Naive thymus-derived CD4-positive, alpha-beta T cell (primary cell): ENCODE results near the gene PTH2R. TPM values are rescaled to one million over a fixed set of nuclear protein-coding genes. Genes with fewer than 3 reads are reported as not detected.
"Not testable (repeated sequence)": the region's sequence is repeated elsewhere in the genome, so short reads cannot be mapped to it uniquely, and the experiment has no call there.

Source experiments
- ATAC-seq: fragments of 150-1000 bp; cut with Tn5 transposase; 2 replicates; pipeline ENCODE4 v1.10.0; 2021; ENCODE audit warnings: mild to moderate bottlenecking, moderate library complexity
- CTCF ChIA-PET: fragments of 350-600 bp; sonication (Branson Sonifier 250); formaldehyde crosslinking; loops from one replicate; lab custom pipeline; 2021; ENCODE audit warnings: antibody characterized with exemption; lab: Charles Lee
- POLR2A ChIA-PET: fragments of 350-600 bp; sonication (Branson Sonifier 250); formaldehyde crosslinking; loops from one replicate; lab custom pipeline; 2021; ENCODE audit warnings: antibody characterized with exemption, inconsistent platforms; lab: Charles Lee
- DNase-seq, 9 donors: peaks; one replicate each; pipeline versions ENCODE4 v3.0.0 to v3.0.0-alpha.2; 2020 to 2022; ENCODE audit warnings: mixed read lengths in 1 of 9
- H3K27ac ChIP-seq: one replicate; pipeline ENCODE4 v1.7.0; 2013; ENCODE audit warnings: mild to moderate bottlenecking, low read depth, low read length, moderate library complexity
- H3K27me3 ChIP-seq, 2 donors: one replicate each; pipeline ENCODE4 v1.7.0; 2013; ENCODE audit warnings: low read length in 2 of 2, mild to moderate bottlenecking in 2 of 2, moderate library complexity in 2 of 2; ENCODE audit not compliant: control insufficient read depth in 2 of 2, insufficient read depth in 2 of 2
- H3K36me3 ChIP-seq, 3 experiments: 1 replicate in 2 of 3; 2 replicates in 1 of 3; pipeline ENCODE4 v1.7.0; 2013; ENCODE audit warnings: low read length in 3 of 3, mild to moderate bottlenecking in 3 of 3, moderate library complexity in 1 of 3; ENCODE audit not compliant: insufficient read depth in 3 of 3, control insufficient read depth in 2 of 3
- H3K4me1 ChIP-seq, 2 donors: one replicate each; pipeline ENCODE4 v1.7.0; 2013; ENCODE audit warnings: low read length in 2 of 2, mild to moderate bottlenecking in 2 of 2, moderate library complexity in 1 of 2; ENCODE audit not compliant: control insufficient read depth in 2 of 2, insufficient read depth in 2 of 2
- H3K4me3 ChIP-seq: 2 replicates; pipeline ENCODE4 v1.7.0; 2013; ENCODE audit warnings: mild to moderate bottlenecking, low read length
- H3K9me3 ChIP-seq, 3 experiments: 1 replicate in 2 of 3; 2 replicates in 1 of 3; pipeline ENCODE4 v1.7.0; 2013; ENCODE audit warnings: low read length in 3 of 3; ENCODE audit not compliant: control insufficient read depth in 2 of 3
- H3K27ac Mint-ChIP-seq, 9 donors: one replicate each; pipeline ENCODE4 v1.8.0; 2020 to 2022; ENCODE audit warnings: mixed read lengths in 9 of 9, mild to moderate bottlenecking in 8 of 9, moderate library complexity in 5 of 9, inconsistent platforms in 2 of 9
- H3K27me3 Mint-ChIP-seq, 5 donors: one replicate each; pipeline ENCODE4 v1.8.0; 2021 to 2022; ENCODE audit warnings: mixed read lengths in 5 of 5, mild to moderate bottlenecking in 1 of 5
- H3K36me3 Mint-ChIP-seq, 5 donors: one replicate each; pipeline ENCODE4 v1.8.0; 2020 to 2022; ENCODE audit warnings: mixed read lengths in 5 of 5, mild to moderate bottlenecking in 3 of 5, inconsistent platforms in 1 of 5
- H3K4me1 Mint-ChIP-seq, 7 donors: one replicate each; pipeline ENCODE4 v1.8.0; 2020 to 2022; ENCODE audit warnings: mixed read lengths in 7 of 7, mild to moderate bottlenecking in 3 of 7, inconsistent platforms in 1 of 7
- H3K4me3 Mint-ChIP-seq, 10 donors: one replicate each; pipeline ENCODE4 v1.8.0; 2020 to 2022; ENCODE audit warnings: mild to moderate bottlenecking in 10 of 10, mixed read lengths in 10 of 10, moderate library complexity in 6 of 10, inconsistent platforms in 2 of 10
- H3K9me3 Mint-ChIP-seq, 11 donors: one replicate each; pipeline ENCODE4 v1.8.0; 2020 to 2022; ENCODE audit warnings: mixed read lengths in 11 of 11, mild to moderate bottlenecking in 4 of 11, inconsistent platforms in 1 of 11, moderate library complexity in 1 of 11
- intact Hi-C, 2 donors: fragments of 100-400 bp; cut with micrococcal nuclease; formaldehyde crosslinking; loops; one replicate each; pipeline ENCODE4 v1.15.1; 2023
- polyA plus RNA-seq, 2 donors: library from polyadenylated mRNA; unstranded; fragments of 300-500 nt; fragmentation: Illumina TruSeq; gene quantifications; one replicate each; pipeline ENCODE4 v1.2.3, GENCODE V29; 2021
- total RNA-seq, 6 experiments: library from RNA in 5 of 6; stranded (reverse) in 5 of 6; gene quantifications; 1 replicate in 5 of 6; 2 replicates in 1 of 6; pipeline ENCODE4 v1.2.3 and lab custom pipeline; 2021 to 2026

Gene PTH2R
- total and polyA plus RNA-seq, 7 experiments from 2014 or later, result 0.19 to 0.44 (median 0.43) TPM; not detected in 4

- not testable (repeated sequence) for H3K4me3 Mint-ChIP-seq, H3K36me3 Mint-ChIP-seq
Observed at GRCh38 chr2:208525165-208525564, 118.6 kb downstream of the PTH2R start.

GRCh38 chr2:208529796-208530195, 123.2 kb downstream of the PTH2R start:
- H3K27me3 Mint-ChIP-seq, result peaks cover 0 to 10% (median 0%) of the 10 kb centered on the region in 5 donors
- peaks cover 0 to 10% (median under 1%) of the 10 kb centered on the region in 11 donors for H3K9me3 Mint-ChIP-seq
- CTCF ChIA-PET, result no interaction called here
- DNase-seq, result no peak
- Histone ChIP-seq H3K27me3 (no peaks in the 10 kb centered on the region), H3K9me3 (no peaks in the 10 kb centered on the region), H3K4me1 (no peaks in the 10 kb centered on the region), H3K27ac (no peak overlapping the region), H3K36me3 (no peaks in the 10 kb centered on the region), H3K4me3 (no peak overlapping the region)
- H3K36me3 Mint-ChIP-seq, result no peaks in the 10 kb centered on the region
- POLR2A ChIA-PET, result no interaction called here
- H3K4me3 Mint-ChIP-seq, result no peak overlapping the region
- intact Hi-C loops, result no loop called here
- no peaks in the 10 kb centered on the region for H3K4me1 Mint-ChIP-seq
- ATAC-seq, result no peak
- H3K27ac Mint-ChIP-seq, result no peak overlapping the region

More at GRCh38 chr2:208525165-208525564, 118.6 kb downstream of the PTH2R start:
- H3K27me3 ChIP-seq, H3K27me3 Mint-ChIP-seq, DNase-seq, H3K4me3 ChIP-seq, ATAC-seq, H3K4me1 Mint-ChIP-seq, POLR2A ChIA-PET, intact Hi-C loops, H3K36me3 ChIP-seq, H3K27ac ChIP-seq, H3K4me1 ChIP-seq, H3K27ac Mint-ChIP-seq, H3K9me3 ChIP-seq, CTCF ChIA-PET: not testable (repeated sequence)
- peaks cover 0 to 40% (median 10%) of the 10 kb centered on the region in 11 donors for H3K9me3 Mint-ChIP-seq

GRCh38 chr2:208531361-208531760, 124.8 kb downstream of the PTH2R start:
- ChIA-PET POLR2A (no interaction called here), CTCF (no interaction called here)
- Histone ChIP-seq H3K36me3 (no peaks in the 10 kb centered on the region), H3K27ac (no peak overlapping the region), H3K27me3 (no peaks in the 10 kb centered on the region), H3K4me3 (no peak overlapping the region), H3K9me3 (no peaks in the 10 kb centered on the region), H3K4me1 (no peaks in the 10 kb centered on the region)
- H3K4me3 Mint-ChIP-seq, result no peak overlapping the region
- H3K9me3 Mint-ChIP-seq, result peaks cover 0 to 6% (median 2%) of the 10 kb centered on the region in 11 donors
- intact Hi-C loops, result no loop called here
- no peaks in the 10 kb centered on the region for H3K36me3 Mint-ChIP-seq
- H3K27me3 Mint-ChIP-seq, result peaks cover 0 to 10% (median 0%) of the 10 kb centered on the region in 5 donors
- no peak for DNase-seq
- H3K27ac Mint-ChIP-seq, result no peak overlapping the region
- ATAC-seq, result no peak
- H3K4me1 Mint-ChIP-seq, result no peaks in the 10 kb centered on the region

GRCh38 chr2:208535578-208535977, 129.0 kb downstream of the PTH2R start:
- H3K36me3 Mint-ChIP-seq, H3K27me3 ChIP-seq, H3K27ac ChIP-seq, ATAC-seq, H3K4me3 ChIP-seq, POLR2A ChIA-PET, H3K4me1 Mint-ChIP-seq, H3K27ac Mint-ChIP-seq, H3K27me3 Mint-ChIP-seq, H3K9me3 ChIP-seq, H3K4me3 Mint-ChIP-seq, H3K36me3 ChIP-seq, DNase-seq, intact Hi-C loops, H3K4me1 ChIP-seq, CTCF ChIA-PET: not testable (repeated sequence)
- H3K9me3 Mint-ChIP-seq, result peaks cover 0 to 13% (median 3%) of the 10 kb centered on the region in 11 donors

GRCh38 chr2:208541461-208541988, 134.9 kb downstream of the PTH2R start:
- ATAC-seq, result no peak
- Mint-ChIP-seq H3K27me3 (peaks cover 0 to 4% (median 0%) of the 10 kb centered on the region in 5 donors), H3K27ac (no peak overlapping the region), H3K9me3 (peaks cover 0 to 12% (median 3%) of the 10 kb centered on the region in 11 donors), H3K4me1 (peaks cover 0 to 2% (median 0%) of the 10 kb centered on the region in 7 donors), H3K4me3 (no peak overlapping the region), H3K36me3 (no peaks in the 10 kb centered on the region)
- Histone ChIP-seq H3K27me3 (no peaks in the 10 kb centered on the region), H3K27ac (no peak overlapping the region), H3K4me3 (no peak overlapping the region), H3K9me3 (no peaks in the 10 kb centered on the region), H3K36me3 (no peaks in the 10 kb centered on the region), H3K4me1 (no peaks in the 10 kb centered on the region)
- ChIA-PET CTCF (no interaction called here), POLR2A (no interaction called here)
- no peak for DNase-seq
- intact Hi-C loops, result no loop called here

- Mint-ChIP-seq H3K4me1 (peaks cover 0 to 2% (median 0%) of the 10 kb centered on the region in 7 donors), H3K36me3 (no peaks in the 10 kb centered on the region), H3K4me3 (no peak overlapping the region), H3K27ac (no peak overlapping the region), H3K27me3 (peaks cover 0 to 8% (median 0%) of the 10 kb centered on the region in 5 donors), H3K9me3 (peaks cover 0 to 12% (median 3%) of the 10 kb centered on the region in 11 donors)
- ATAC-seq, result no peak
- Histone ChIP-seq H3K27ac (no peak overlapping the region), H3K4me1 (no peaks in the 10 kb centered on the region), H3K4me3 (no peak overlapping the region), H3K36me3 (no peaks in the 10 kb centered on the region), H3K27me3 (no peaks in the 10 kb centered on the region), H3K9me3 (no peaks in the 10 kb centered on the region)
- ChIA-PET CTCF (no interaction called here), POLR2A (no interaction called here)
- intact Hi-C loops, result no loop called here
- no peak for DNase-seq
Observed at GRCh38 chr2:208541989-208542464, 135.4 kb downstream of the PTH2R start.

GRCh38 chr2:208542465-208543041, 136.0 kb downstream of the PTH2R start:
- peaks cover 0 to 2% (median 0%) of the 10 kb centered on the region in 7 donors for H3K4me1 Mint-ChIP-seq
- no peak for ATAC-seq
- H3K4me3 Mint-ChIP-seq, result no peak overlapping the region
- peaks cover 0 to 7% (median 2%) of the 10 kb centered on the region in 11 donors for H3K9me3 Mint-ChIP-seq
- ChIA-PET CTCF (no interaction called here), POLR2A (no interaction called here)
- intact Hi-C loops, result no loop called here
- H3K36me3 Mint-ChIP-seq, result no peaks in the 10 kb centered on the region
- H3K4me3 ChIP-seq, result no peak overlapping the region
- H3K9me3 ChIP-seq, result no peaks in the 10 kb centered on the region
- peaks cover 0 to 9% (median 0%) of the 10 kb centered on the region in 5 donors for H3K27me3 Mint-ChIP-seq
- H3K27me3 ChIP-seq, result no peaks in the 10 kb centered on the region
- no peaks in the 10 kb centered on the region for H3K4me1 ChIP-seq
- H3K27ac ChIP-seq, result no peak overlapping the region
- no peak for DNase-seq
- no peak overlapping the region for H3K27ac Mint-ChIP-seq
- H3K36me3 ChIP-seq, result no peaks in the 10 kb centered on the region
